Astrocyte of the hippocampus (primary cell): ENCODE data around the gene GP1BA.
A peak's percentile ranks its signal among the peaks of the same experiment; 100 is the strongest.

ENCODE experiments used
- DNase-seq: peaks from one replicate; pipeline ENCODE4 v3.0.0; 2011; ENCODE audit warnings: low read depth, low spot score

The GP1BA gene

GRCh38 chr17:4950746-4951204 is 18.7 kb downstream of the GP1BA start, which contains the start of gene ENO3:
TSS of gene ENO3 (plus strand) at chr17:4951119. CDS start at chr17:4951830, 711 bp downstream.
- no peak for DNase-seq

GRCh38 chr17:4951486-4951885 is 19.4 kb downstream of the GP1BA start:
- DNase-seq, result no peak

DNA sequence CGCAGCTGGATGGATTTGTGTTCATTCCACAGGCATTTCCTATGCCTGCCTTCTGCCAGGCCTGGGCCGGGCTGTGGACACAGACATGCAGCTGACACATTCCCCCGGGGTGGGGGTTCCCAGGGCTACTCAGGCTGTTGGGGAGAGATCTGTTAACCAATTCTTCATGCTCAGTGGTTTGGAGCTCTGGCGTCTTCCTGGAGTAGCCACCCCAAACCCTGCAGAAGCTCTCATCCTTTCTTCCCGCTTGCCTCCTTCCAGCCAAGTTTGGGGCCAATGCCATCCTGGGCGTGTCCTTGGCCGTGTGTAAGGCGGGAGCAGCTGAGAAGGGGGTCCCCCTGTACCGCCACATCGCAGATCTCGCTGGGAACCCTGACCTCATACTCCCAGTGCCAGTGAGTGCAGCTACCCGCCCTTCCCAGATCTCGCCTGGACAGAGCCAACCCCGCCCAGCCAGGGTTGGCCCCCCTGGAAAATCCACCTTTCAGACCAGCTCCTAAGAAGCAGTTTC is 21.4 kb downstream of the GP1BA start:
- peak; percentile 62 for DNase-seq

DNA sequence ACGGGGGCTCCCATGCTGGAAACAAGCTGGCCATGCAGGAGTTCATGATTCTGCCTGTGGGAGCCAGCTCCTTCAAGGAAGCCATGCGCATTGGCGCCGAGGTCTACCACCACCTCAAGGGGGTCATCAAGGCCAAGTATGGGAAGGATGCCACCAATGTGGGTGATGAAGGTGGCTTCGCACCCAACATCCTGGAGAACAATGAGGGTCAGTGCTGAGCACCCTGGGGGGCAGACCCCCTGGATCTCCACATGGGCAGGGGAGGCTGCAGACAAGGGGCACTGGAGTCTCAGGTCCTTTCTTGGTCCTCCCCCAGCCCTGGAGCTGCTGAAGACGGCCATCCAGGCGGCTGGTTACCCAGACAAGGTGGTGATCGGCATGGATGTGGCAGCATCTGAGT is 23.0 kb downstream of the GP1BA start:
- no peak for DNase-seq

DNA sequence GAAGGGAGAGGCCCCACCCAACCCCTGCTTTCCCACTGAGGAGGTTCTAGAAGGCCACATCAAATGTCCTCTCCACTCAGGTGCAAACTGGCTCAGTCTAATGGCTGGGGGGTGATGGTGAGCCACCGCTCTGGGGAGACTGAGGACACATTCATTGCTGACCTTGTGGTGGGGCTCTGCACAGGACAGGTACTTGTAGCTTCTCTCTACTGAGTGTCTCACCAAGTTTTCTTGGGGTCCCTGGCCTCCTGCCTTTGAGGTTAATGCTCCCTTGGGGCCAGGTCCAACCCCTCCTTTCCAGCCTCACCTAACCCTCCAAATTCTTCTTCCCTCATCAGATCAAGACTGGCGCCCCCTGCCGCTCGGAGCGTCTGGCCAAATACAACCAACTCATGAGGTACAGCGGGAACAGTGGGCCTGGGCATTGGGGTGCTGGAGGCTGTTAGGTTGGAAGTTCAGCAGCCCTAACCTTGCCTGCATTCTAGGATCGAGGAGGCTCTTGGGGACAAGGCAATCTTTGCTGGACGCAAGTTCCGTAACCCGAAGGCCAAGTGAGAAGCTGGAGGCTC is 24.5 kb downstream of the GP1BA start:
- DNase-seq, result no peak

DNA sequence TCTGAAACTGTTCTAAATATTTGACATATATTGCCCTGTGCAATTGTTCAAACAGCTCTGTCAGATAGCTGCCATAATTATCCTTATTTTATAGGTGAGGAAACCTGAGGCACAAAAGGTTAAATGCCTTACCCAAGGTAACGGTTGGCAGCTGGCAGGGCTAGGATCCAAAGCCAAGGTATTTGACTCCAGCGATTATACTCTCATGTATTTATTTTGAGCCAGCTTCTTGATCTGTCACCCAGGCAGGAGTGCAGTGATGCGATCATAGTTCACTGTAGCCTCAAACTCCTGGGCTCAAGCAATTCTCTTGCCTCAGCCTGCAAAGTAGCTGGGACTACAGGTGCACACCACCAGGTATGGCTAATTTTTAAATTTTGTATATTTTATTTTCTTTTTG is 26.0 kb downstream of the GP1BA start:
- DNase-seq, result no peak

- DNase-seq, result no peak
Observed at GRCh38 chr17:4959261-4959965, 27.3 kb downstream of the GP1BA start.

DNA sequence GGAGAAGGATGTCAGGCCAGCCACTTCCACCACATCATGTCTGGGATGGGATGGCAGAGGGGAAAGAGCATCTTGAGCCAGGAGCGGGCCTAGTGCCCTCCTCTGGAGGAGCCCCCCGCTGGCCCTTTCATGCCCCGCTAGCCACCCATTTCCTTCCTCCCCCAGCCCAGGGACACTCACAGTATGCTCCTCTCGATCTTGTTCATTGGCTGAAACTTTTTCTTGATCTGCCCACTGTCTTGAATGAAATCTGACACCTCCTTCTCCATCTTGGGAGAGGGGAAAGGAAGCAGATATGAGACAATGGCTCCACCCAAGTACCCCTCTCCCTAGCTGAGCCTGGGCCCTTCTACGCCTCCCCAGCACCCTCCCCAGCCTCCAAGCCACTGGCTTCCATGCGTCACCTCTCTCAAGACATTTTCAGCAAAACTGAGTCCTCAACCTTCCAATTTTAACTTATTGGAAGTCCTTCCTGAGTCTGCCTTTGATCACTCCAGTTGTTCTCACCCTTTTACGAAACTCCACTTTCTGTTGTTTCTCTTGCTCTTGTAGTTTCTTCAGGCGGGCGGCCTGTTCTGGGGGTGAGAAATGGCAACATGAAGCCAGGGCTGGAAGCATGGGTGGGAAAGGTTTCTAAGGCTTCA is 28.3 kb downstream of the GP1BA start:
- DNase-seq, result no peak

DNA sequence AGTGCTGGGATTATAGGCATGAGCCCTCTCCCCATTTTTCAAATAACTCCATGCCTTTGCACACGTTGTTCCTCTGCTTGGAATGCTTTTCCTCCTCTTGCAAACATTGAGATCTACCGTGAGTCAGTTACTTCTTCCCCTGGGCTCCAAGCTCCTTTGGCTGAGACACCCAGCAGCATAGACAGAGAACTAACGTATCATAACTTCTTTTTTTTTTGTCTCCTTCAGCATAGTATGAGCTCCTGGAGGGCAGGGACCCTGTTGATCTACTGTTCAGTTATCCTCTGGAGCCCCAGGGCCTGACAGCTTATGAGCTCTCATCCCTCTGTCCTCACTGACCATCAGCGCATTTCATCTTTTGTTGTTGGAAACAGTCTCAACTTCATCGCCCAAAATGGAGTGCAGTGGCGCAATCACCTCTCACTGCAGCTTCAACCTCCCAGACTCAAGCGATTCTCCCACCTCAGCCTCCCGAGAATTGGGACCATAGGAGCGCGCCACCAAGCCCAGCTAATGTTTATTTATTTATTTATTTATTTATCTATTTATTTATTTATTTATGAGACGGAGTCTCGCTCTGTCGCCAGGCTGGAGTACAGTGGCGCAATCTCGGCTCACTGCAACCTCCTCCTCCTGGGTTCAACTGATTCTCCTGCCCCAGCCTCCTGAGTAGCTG is 33.4 kb downstream of the GP1BA start:
- no peak for DNase-seq

DNA sequence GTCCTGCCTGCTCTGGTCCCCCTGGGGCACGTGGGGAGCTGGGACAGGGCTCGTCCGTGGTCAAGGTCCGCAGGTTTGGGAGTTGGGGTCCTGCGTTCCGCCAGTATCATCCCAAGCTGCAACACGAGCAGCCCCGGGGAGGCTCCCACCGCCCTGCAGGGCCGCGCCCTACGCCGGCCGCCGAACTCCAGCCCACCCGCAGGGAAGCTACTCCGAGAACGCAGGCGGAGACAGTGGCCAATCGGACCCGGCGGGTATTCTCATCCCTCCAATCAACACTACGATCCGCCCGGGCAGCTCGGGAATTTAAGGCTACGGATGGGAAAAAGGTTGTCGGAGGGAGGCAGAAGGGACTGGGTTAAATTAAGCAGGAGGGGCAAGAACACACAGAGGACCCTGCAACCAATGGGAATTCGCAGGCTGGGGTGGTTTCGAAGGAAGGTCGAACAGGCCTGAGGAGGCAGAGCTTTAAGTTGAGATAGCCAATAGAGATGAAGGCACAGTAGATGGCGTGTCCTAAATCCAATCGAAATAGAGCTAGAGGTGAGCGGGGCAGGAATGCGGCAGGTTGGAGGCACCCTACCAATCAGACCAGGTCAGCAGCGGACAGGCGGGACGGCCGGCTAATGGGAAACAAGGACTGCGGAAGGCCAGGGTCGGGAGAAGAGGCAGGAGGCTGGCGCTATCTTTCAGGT is 34.9 kb downstream of the GP1BA start:
- DNase-seq, result peak; percentile 100

DNA sequence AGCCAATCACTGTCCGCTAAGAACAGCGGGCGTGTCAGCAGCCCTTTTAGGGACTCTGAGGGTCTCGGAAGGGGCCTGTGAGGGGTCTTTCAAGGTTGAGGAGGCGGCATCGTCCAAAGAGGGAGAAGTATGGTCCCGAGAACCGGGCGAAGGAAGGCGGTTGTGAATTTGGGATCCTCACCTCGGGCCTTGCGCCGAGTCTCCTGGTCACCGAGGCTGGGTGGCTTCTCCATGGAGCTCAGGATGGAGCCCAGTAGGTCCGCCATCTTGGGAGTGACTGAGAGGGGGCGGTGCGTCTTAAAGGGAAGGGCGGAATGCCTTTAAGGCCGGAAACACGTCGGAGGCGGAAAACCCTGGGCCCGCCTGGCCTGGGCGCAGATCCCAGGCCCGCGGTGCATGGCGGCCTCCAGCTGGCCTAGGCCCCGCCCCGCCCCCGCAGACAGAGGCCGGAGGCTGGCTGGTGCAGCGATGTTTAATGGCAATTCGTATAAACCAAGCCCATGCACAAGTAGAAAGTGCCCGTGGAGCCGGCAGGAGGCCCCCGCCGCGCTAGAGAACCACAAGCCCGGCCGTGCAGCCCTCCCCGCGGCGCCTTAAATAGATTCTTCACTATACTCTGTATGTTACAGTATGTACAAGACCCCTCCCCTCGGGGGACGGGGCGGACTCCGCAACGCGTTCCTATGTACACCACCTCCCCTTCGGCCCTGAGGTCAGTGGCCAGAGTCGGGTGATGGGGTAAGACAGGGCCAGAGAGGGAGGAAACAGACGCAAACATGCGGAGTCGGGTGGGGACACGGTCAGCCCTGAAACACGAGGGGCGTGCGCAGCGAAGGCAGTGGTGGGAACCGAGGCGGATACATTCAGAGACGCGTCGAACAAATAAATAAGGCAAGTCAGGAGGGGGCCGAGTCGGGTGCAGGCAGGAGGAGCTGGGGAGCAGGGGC is 35.7 kb downstream of the GP1BA start, which contains the start of gene SPAG7:
SPAG7 (minus strand) TSS at position 279 of the 947 bp plus-strand sequence; CDS start at position 266, 13 bp downstream.
- DNase-seq, result peak; percentile 99

DNA sequence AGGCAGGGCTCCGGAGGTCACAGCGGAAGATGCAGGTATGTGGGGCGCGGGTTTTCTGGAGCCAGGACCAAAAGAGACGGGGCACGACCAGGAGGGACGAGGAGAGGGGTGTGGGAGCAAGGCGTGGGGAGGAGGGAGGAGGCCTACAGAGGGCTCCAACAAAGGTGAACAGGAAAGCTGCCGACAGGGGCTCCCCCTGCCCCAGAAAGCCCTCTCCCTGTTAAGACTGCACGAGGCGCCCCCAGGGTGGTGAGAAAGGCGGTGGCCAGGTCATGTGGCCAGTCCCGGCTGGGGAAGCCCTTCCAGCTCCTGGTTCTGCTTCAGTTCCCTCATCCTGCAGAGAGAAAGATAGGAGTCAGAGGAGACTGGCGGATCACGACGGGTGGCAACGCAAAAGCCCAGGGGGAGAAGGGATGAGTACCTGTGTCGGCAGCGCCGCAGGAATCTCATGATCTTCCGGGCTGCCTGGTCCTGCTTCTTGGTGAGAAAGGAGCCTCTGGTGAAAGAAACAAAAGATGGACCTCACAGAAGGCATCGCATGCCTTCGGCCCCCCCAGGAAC is 36.5 kb downstream of the GP1BA start:
- DNase-seq, result peak; percentile 75

- peak; percentile 89 for DNase-seq
Observed at GRCh38 chr17:4969047-4969550, 37.0 kb downstream of the GP1BA start.

DNA sequence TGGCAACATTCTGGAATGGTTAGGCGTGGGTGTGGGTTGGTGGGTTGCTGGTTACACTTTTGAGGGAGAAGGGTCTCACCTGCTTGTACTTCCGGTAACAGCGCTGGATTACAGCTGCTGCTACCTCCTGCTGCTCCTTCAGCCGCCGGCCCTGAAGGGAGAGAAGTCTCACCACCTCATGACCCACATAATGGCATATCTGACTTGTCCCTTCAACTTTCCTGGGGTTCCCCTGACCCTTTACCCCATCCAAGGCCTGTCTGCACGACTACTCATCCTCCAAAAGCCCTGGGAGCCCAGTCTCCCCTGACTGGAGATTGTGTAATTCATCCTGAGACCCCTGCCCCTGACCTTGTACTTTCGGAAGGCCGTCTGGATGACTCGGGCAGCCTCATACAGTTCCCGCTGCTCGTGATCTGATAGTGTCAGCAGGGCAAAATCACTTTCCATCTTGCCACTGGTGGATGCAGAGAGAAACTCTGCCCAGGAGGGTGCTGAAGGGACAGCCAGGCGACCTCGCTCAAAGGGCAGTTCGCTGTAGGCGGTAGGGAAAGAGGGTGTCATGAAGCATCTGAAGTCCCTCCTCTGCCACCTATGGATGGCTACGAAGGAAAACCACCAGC is 37.6 kb downstream of the GP1BA start:
- peak; percentile 46 for DNase-seq

GRCh38 chr17:4970273-4970672 is 38.2 kb downstream of the GP1BA start:
- DNase-seq, result no peak

DNA sequence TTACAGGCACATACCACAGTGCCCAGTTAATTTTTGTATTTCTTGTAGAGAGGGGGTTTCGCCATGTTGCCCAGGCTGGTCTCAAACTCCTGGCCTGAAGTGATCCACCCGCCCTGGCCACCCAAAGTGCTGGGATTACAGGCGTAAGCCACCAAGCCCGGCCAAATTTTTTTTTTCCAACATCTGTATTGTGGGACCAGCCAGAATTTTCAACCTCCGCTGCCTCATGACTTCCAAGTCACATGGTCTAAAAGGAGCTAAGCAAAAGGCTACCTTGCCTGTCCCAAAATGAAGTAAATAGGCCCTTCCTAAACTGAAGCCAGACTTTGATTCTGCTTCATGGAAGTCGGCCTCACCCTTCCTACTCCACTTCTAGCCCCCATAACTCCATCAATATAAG is 39.7 kb downstream of the GP1BA start:
- no peak for DNase-seq

GRCh38 chr17:4972322-4972721 is 40.2 kb downstream of the GP1BA start:
- no peak for DNase-seq

DNA sequence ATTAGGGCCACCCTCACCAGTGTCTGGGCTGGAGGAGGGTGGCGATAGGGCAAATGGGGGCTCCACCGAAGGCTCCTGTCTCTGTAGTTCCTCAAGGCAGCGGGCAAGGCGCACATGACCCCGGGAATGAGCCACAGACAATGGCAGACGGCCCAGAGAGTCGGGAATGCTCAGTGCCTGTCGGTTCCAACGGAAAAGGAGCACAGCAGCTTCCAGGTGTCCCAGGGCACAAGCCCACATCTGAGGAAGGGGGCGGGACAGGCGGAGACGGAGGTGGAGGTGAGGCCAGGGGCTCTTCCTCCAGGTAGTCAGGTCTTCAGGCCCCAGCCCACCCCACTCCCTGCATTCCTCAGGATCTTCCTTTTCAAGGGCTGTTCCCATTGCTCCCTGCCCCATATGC is 40.7 kb downstream of the GP1BA start:
- DNase-seq, result no peak
